ENCODE results near the gene ZNF740.

Gene ZNF740, protein sequence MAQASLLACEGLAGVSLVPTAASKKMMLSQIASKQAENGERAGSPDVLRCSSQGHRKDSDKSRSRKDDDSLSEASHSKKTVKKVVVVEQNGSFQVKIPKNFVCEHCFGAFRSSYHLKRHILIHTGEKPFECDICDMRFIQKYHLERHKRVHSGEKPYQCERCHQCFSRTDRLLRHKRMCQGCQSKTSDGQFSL

DNA sequence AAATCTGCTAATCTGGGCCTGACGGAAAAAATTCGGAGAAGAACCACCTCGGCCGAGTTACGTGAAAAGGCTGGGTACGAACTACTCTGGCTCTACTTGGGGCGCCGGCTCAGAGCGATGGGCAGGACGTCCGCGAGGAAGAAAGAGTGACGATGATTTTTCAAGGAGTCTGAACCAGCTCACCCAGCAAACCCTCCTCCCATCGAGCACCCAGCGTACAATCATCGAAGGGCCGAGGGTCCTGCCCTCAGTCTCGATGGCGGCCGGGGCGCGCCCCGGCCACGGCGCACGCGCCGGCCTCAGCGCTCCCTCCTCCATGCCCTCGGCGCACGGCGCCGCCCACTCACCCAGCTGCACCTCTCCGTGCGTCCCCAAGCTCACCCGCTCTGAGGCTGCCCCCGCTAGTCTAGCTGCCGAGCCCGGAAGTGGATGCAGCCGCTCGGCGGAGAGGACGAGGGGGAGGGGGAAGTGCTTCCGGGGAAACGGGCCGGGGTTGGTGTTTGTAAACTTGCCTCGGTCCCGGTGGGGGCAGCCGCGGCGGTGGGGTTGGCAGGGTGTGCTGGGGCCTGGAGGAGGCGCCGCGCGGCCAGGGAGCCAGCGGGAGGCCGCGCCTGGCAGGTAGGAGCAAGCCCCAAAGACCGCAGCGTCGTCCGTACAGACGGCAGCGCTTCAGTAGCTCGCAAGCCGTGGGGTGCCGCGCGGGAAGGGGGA is at the start of gene ZNF740, which contains the start of gene CSAD:
TSS of gene ZNF740 (plus strand) at position 503 of the 711 bp plus-strand sequence. CDS start 1,262 bp downstream, outside the sequence.
TSS of gene CSAD (minus strand) at position 706 of the 711 bp plus-strand sequence. CDS start 7,455 bp downstream, outside the sequence.
- TF ChIP-seq CSDC2 (CRISPR knock-in tag; IDR thresholded peaks at IDR 0.05) (peak; percentile 13; the same call in 1 of the 2 replicates), GLIS3 (CRISPR knock-in tag; IDR thresholded peaks at IDR 0.05) (peak; percentile 29; the same call in 1 of the 2 replicates), PPARA (CRISPR knock-in tag; IDR thresholded peaks at IDR 0.05; ENCODE audit: borderline replicate concordance) (no peak), ZNF70 (CRISPR knock-in tag; IDR thresholded peaks at IDR 0.05) (peak; percentile 39; the same call in 1 of the 2 replicates)
- peak; percentile 98 for ATAC-seq

DNA sequence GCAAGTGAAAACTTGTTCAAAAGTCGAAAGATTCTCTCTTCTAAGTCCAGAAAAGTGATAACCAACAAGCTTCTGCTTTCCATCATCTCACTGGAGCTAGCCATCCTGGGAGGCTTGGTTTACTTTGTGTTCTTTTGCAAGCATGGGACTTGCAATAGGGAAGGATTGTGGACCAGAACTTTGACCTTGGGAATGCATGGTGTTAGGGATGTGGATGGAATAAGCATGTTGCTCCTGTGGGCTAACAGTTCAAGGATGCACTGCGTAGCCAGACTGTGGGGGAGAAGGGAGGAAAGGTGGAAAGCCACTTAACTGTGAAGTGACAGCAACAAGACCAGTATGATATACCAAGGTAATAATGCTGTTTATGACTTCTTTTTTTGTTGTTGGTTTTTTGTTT is 48.7 kb upstream of the ZNF740 start:
- TF ChIP-seq SNAI2 (CRISPR knock-in tag; IDR thresholded peaks at IDR 0.05) (no peak), ESRRG (CRISPR knock-in tag; IDR thresholded peaks at IDR 0.05) (no peak), ZNF8 (CRISPR knock-in tag; IDR thresholded peaks at IDR 0.05) (no peak), GLIS3 (CRISPR knock-in tag; IDR thresholded peaks at IDR 0.05) (no peak), CSDC2 (CRISPR knock-in tag; IDR thresholded peaks at IDR 0.05) (no peak), ARNTL (CRISPR knock-in tag; IDR thresholded peaks at IDR 0.05; ENCODE audit: borderline replicate concordance, low read depth) (no peak)
- TF ChIP-seq, protein P1, sequence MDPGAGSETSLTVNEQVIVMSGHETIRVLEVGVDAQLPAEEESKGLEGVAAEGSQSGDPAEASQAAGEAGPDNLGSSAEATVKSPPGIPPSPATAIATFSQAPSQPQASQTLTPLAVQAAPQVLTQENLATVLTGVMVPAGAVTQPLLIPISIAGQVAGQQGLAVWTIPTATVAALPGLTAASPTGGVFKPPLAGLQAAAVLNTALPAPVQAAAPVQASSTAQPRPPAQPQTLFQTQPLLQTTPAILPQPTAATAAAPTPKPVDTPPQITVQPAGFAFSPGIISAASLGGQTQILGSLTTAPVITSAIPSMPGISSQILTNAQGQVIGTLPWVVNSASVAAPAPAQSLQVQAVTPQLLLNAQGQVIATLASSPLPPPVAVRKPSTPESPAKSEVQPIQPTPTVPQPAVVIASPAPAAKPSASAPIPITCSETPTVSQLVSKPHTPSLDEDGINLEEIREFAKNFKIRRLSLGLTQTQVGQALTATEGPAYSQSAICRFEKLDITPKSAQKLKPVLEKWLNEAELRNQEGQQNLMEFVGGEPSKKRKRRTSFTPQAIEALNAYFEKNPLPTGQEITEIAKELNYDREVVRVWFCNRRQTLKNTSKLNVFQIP (CRISPR knock-in tag; IDR thresholded peaks at IDR 0.05; ENCODE audit: borderline replicate concordance, low read depth), result no peak
- TF ChIP-seq, protein P2, sequence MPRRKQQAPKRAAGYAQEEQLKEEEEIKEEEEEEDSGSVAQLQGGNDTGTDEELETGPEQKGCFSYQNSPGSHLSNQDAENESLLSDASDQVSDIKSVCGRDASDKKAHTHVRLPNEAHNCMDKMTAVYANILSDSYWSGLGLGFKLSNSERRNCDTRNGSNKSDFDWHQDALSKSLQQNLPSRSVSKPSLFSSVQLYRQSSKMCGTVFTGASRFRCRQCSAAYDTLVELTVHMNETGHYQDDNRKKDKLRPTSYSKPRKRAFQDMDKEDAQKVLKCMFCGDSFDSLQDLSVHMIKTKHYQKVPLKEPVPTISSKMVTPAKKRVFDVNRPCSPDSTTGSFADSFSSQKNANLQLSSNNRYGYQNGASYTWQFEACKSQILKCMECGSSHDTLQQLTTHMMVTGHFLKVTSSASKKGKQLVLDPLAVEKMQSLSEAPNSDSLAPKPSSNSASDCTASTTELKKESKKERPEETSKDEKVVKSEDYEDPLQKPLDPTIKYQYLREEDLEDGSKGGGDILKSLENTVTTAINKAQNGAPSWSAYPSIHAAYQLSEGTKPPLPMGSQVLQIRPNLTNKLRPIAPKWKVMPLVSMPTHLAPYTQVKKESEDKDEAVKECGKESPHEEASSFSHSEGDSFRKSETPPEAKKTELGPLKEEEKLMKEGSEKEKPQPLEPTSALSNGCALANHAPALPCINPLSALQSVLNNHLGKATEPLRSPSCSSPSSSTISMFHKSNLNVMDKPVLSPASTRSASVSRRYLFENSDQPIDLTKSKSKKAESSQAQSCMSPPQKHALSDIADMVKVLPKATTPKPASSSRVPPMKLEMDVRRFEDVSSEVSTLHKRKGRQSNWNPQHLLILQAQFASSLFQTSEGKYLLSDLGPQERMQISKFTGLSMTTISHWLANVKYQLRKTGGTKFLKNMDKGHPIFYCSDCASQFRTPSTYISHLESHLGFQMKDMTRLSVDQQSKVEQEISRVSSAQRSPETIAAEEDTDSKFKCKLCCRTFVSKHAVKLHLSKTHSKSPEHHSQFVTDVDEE (CRISPR knock-in tag; IDR thresholded peaks at IDR 0.05), result no peak
- TF ChIP-seq, protein P3, sequence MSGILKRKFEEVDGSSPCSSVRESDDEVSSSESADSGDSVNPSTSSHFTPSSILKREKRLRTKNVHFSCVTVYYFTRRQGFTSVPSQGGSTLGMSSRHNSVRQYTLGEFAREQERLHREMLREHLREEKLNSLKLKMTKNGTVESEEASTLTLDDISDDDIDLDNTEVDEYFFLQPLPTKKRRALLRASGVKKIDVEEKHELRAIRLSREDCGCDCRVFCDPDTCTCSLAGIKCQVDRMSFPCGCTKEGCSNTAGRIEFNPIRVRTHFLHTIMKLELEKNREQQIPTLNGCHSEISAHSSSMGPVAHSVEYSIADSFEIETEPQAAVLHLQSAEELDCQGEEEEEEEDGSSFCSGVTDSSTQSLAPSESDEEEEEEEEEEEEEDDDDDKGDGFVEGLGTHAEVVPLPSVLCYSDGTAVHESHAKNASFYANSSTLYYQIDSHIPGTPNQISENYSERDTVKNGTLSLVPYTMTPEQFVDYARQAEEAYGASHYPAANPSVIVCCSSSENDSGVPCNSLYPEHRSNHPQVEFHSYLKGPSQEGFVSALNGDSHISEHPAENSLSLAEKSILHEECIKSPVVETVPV (CRISPR knock-in tag; IDR thresholded peaks at IDR 0.05), result no peak
- no peak for ATAC-seq

DNA sequence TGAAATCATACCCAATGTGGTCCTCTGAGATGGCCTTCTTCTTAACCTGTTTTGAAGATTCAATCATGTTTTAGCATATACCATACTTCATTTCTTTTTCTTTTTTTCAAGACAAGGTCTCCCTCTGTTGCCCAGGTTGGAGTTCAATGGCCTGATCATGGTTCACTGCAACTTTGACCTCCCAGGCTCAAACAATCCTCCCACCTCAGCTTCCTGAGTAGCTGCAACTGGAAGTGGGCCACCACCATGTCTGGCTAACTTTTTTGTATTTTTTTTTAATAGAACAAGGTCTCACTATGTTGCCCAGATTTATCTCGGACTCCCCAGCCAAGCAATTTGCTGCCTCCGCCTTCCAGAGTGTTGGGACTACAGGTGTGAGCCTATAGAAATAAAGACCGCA is 46.8 kb upstream of the ZNF740 start:
- ATAC-seq, result no peak
- TF ChIP-seq, protein P1 (CRISPR knock-in tag; IDR thresholded peaks at IDR 0.05; ENCODE audit: borderline replicate concordance, low read depth), result no peak
- TF ChIP-seq, protein P4, sequence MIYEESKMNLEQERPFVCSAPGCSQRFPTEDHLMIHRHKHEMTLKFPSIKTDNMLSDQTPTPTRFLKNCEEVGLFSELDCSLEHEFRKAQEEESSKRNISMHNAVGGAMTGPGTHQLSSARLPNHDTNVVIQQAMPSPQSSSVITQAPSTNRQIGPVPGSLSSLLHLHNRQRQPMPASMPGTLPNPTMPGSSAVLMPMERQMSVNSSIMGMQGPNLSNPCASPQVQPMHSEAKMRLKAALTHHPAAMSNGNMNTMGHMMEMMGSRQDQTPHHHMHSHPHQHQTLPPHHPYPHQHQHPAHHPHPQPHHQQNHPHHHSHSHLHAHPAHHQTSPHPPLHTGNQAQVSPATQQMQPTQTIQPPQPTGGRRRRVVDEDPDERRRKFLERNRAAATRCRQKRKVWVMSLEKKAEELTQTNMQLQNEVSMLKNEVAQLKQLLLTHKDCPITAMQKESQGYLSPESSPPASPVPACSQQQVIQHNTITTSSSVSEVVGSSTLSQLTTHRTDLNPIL (CRISPR knock-in tag; IDR thresholded peaks at IDR 0.05; ENCODE audit: low read depth), result no peak
- TF ChIP-seq PPARA (CRISPR knock-in tag; IDR thresholded peaks at IDR 0.05; ENCODE audit: borderline replicate concordance) (no peak), ZC3H10 (CRISPR knock-in tag; IDR thresholded peaks at IDR 0.05) (no peak), SNAI2 (CRISPR knock-in tag; IDR thresholded peaks at IDR 0.05) (no peak), TOX (CRISPR knock-in tag; IDR thresholded peaks at IDR 0.05; ENCODE audit: borderline replicate concordance) (no peak), ISL1 (CRISPR knock-in tag; IDR thresholded peaks at IDR 0.05) (no peak), OSR1 (CRISPR knock-in tag; IDR thresholded peaks at IDR 0.05) (no peak), ZFP3 (CRISPR knock-in tag; IDR thresholded peaks at IDR 0.05) (no peak), RARB (CRISPR knock-in tag; IDR thresholded peaks at IDR 0.05) (no peak), ZNF565 (CRISPR knock-in tag; conservative IDR thresholded peaks at IDR 0.05; ENCODE audit: low read depth) (no peak), GLIS3 (CRISPR knock-in tag; IDR thresholded peaks at IDR 0.05) (no peak)
- TF ChIP-seq, protein P5, sequence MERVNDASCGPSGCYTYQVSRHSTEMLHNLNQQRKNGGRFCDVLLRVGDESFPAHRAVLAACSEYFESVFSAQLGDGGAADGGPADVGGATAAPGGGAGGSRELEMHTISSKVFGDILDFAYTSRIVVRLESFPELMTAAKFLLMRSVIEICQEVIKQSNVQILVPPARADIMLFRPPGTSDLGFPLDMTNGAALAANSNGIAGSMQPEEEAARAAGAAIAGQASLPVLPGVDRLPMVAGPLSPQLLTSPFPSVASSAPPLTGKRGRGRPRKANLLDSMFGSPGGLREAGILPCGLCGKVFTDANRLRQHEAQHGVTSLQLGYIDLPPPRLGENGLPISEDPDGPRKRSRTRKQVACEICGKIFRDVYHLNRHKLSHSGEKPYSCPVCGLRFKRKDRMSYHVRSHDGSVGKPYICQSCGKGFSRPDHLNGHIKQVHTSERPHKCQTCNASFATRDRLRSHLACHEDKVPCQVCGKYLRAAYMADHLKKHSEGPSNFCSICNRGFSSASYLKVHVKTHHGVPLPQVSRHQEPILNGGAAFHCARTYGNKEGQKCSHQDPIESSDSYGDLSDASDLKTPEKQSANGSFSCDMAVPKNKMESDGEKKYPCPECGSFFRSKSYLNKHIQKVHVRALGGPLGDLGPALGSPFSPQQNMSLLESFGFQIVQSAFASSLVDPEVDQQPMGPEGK (CRISPR knock-in tag; IDR thresholded peaks at IDR 0.05; ENCODE audit: borderline replicate concordance), result no peak
- TF ChIP-seq, protein P2 (CRISPR knock-in tag; IDR thresholded peaks at IDR 0.05), result no peak
